T-helper 9 cell (primary cell): ENCODE measurements around the gene GPBP1.
"Not testable (repeated sequence)": the region's sequence is repeated elsewhere in the genome, so short reads cannot be mapped to it uniquely, and the experiment has no call there.

Source experiments
- DNase-seq: peaks from one replicate; pipeline ENCODE4 v3.0.0-alpha.2; 2020

GPBP1 gene

DNA sequence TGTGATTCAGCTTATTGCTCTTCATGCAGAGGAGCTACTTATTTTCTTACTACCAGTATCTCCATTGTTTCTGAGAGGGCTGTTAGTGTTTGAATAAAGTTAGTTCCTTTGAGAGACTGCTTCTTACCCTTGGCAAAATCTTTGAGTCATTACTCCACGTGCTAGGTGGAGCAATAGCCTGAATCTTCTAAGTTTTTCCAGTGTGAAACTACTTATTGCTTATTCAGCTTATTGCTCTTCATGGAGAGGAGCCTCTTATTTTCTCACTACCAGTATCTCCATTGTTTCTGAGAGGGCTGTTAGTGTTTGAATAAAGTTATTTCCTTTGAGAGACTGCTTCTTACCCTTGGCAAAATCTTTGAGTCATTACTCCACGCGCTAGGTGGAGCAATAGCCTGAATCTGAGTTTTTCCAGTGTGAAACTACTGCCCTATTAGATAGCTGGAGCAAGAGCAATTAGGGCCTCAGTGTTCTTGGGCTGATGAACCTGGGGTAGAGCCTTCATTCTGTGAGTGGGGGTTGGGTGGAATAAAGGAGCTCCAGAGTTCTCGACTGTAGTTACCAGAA is 41.9 kb downstream of the GPBP1 start:
- DNase-seq = no peak

DNA sequence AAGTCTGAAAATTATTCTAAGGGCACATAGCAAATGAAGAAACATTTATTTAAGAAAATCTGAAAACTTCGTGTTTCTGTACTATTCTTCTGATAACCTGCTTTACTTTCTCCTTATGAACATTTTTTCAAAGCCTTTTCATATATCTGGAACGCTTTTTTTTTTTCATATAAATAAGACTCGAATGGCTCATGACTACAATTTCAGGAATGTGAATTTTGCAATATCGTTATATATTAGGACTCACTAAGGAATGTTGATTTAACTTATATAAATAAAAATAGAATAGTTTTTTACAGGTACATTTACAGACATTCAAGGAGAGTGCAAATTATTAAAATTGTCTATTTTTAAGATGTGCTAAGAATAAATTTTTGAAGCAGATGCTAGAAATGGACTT is 42.9 kb downstream of the GPBP1 start:
- no peak for DNase-seq

DNA sequence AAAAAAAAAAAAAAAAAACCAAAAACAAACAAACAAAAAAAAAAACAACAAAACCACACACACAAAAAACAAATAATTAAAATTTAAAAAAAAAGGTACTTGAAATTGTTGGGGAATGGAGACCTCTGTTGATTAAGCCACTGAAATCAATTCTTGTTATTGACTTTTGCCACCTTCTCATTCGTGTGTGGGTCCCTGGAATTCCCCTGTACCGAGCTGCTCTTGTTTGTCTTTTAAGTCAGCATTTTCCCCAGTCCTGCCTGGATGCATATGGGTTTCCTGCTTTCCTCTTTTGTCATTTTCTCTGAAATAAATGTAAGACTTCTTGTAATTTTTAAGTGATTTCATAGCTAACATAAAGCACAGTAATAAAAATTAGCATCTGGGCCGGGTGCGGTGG is 45.5 kb downstream of the GPBP1 start:
- DNase-seq = no peak

DNA sequence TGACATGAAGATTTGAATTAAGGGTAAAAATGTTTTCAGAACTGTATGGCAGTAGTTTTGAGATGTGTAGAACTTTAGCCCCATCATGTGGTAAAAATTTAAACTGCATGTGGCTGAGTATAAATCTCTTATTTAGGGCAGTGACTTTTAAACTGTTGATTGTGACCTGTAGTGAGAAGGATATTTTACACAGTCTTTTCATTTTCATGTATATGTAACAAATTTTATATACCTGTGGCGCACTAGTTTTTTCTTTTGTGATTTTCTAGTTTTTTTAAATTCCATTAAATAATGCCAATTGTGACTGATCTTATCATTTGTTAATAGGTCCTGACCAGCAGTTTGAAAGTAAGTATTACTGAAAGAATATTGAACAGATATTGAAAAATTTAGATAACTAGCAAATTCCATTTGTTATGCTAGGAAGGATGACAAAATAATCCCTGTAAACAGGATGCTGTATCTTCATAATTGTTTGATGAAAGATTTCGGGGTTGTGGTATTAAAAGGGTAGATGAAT is 47.2 kb downstream of the GPBP1 start:
- DNase-seq = no peak

DNA sequence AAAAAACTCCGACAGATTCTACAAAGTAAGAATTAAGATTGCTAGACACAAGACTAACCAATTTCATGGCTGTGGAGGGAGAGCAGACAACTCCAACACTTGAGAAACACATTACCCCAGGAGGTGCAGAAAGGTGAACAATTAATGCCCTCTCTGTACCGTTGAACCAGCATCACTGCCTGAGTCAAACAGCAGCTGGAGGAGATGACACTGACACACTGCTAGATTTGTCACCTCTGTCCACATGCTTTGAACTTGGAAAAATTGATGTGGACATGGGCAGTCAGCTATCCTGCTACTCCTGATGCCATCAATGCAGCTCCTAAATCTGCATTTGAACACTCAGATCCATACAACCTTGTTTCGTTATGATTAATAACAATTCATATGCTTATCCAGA is 51.7 kb downstream of the GPBP1 start:
- DNase-seq = no peak

DNA sequence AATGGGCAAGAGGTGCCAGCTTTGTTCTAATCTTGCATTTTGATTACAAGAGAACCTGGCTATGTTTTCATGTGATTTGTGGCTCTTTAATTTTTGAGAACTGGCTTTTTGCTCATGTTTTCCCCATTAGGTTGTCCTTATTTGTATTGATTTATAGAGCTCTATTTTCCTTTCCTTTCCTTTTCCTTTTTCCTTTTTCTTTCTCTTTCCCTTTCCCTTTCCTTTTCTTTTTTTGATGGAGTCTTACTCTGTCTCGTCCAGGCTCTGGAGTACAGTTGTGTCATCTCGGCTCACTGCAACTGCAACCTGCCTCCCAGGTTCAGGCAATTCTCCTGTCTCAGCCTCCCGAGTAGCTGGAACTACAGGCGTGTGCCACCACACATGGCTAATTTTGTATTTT is 55.5 kb downstream of the GPBP1 start:
- no peak for DNase-seq

DNA sequence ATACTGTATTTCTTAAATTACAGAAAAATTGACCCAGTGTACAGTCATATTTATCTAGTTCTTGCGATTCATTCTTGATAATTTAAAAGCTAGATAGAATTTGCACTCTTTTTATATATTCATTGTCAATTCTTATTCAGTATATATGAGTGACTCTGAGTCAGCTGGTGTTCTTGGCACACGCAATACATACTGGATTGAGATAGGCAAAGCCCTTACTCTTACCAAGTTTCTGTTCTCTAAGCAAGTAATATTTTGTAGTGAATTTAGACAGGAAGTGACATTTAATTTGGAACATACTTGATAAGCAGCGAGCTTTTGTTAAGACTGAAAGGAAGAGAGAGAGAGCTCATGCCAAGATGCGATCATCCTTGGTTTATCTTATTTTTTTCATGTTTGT is 57.7 kb downstream of the GPBP1 start:
- no peak for DNase-seq

DNA sequence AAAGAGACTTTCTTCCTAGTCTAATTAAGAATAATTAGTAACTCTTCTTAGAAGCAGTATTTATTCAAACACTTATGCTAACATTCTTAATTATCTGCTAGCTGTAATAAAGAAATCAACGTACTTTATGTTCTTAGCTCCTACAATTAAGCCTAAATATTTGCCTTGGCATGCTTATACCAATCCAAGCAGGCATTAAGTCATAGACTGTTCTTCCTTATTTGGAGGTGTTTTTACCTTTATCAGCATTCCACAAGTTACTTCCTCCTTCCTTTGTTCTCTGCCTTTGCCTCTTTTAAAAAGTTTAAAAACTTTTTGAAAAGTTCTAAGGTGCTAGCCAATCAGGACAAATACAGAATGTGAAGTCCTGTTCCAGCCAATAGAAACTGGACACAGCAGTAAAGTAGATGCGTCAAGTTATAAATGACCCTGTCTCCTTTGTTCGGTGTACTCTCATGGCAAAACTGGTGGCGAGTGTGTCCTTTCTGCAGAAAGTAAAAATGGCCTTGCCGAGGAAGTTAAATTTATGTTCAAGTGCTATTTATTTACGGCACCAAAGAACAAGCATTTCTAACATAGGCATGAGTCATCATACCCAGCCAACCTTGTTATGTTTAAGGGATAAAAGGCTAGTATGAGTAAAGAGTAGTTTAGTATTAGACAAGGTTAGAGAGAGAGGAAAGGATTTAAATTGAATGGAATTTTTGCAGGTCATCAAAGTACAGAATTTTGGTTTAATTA is 58.6 kb downstream of the GPBP1 start:
- DNase-seq = no peak

DNA sequence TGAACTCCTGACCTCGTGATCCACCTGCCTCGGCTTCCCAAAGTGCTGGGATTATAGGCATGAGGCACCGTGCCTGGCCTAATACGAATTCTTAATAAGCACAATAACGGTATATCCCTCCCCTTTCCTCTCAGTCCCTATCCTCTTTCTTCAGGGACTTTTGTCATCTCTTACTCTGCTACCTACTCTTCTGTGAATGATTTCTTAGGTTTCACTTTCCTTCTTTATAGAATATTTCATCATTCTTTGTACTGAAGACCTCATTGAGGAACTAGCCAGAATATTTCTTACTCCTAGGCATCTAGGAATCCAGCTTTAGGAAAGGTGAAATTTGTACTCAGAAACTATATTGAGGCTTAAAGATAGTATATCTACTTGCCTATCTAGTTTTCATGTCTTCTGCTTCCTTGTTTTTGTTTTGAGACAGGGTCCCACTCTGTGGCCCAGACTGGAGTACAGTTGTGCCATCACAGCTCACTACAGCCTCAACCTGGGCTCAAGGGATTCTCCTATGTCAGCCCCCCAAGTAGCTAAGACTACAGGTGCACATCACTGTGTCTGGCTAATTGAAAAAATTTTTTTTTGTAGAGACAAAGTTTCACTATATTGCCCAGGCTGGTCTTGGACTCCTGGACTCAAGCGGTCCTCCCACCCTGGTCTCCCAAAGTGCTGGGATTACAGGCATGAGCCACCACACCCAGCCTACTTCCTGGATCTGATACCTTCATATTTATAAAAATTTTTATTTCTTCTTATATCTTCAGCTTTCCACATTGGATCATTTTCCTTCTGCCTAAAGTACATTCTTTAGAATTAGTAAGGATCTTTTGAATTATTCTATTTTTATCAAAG is 69.7 kb downstream of the GPBP1 start:
- DNase-seq = no peak

DNA sequence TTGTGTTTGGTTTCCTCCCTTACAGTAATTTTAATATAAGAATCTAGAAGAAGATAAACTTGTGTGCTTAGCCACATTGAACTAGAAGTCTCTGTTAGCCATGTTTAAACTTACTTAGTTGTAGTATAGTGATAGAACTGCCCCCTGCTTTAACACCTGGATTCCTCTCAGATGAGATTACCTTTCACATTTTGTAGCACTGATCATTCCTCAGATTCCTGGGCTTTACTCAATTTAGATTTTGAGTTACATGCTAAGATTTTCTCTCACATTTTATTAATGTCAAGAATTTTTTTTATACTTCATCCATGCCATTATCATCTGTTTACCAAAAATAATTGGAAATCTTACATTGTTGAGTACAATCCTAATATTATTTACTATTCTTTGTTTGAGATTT is 70.5 kb downstream of the GPBP1 start:
- DNase-seq = no peak

DNA sequence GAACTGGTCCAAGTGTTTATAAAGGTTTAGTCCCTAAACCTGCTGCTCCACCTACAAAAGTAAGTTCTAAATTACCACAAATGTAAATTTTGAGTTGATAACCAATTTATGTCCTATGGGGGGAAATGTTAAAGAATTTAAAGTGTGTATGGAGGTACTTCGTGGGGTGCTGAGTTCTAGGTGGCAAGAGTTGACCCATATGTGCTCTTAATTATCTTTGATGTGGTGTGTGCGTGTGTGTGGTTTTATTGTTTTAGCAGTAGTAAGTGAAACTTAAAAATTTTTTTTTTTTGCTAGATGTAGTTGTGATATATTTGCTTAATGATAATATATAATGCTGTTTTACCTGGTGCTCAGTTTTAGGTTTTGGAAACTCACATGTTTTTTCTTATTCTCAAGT is 72.6 kb downstream of the GPBP1 start:
- DNase-seq = no peak

DNA sequence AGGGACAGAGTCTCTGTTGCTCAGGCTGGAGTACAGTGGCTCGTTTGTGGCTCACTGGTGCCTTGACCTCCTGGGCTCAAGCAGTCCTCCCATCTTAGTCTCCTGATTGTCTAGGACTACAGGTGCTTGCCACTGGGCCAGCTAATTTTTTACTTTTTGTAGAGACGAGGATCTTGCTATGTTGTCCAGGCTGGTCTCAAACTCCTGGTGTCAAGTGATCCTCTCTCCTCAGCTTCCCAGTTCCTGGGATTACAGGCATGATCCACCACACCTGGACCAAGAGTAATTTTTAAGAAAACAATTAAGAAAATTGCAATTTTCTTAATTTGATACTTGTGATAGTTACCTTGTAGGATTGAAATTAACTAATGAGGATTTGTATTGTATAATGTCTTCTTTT is 73.9 kb downstream of the GPBP1 start:
- DNase-seq = no peak

DNA sequence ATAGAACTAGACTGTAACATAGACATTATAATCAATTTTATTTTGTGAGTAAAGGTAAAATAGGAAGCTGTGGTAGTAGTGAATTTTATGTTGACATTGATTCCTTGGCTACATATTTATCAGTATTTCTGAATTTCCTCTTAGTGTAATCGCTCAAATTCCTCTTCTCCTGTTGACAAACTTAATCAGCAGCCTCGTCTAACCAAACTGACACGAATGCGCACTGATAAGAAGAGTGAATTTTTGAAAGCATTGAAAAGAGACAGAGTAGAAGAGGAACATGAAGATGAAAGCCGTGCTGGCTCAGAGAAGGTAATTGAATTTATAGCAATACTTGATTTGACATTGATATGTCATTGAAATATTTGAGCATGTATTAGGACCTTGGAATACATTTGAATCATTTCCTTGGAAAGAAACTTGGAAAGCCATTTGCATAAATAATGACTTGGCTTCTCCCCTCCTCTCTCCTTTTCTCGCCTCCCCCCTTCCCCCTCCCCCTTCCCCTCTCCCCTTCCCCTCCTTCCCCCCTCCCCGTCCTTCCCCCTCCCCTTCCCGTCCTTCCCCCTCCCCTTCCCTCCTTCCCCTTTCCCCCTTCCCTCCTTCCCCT is 75.5 kb downstream of the GPBP1 start:
- no peak for DNase-seq

DNA sequence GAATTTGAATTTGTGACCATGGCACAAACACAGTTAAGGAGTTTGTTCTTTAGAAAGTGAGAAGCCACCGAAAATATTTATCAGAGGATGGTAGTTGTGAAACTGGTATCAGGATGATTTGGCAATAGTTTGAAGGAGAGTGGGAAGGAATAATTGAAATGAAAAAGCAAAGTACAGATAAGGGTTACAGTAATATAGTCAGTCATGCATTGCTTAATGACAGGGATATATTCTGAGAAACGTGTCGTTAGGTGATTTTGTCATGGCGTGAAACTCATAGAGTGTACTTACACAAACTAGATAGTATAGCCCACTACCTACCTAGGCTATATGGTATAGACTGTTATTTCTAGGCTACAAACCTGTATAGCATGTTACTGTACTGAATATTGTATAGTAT is 84.2 kb downstream of the GPBP1 start:
- DNase-seq = no peak

DNA sequence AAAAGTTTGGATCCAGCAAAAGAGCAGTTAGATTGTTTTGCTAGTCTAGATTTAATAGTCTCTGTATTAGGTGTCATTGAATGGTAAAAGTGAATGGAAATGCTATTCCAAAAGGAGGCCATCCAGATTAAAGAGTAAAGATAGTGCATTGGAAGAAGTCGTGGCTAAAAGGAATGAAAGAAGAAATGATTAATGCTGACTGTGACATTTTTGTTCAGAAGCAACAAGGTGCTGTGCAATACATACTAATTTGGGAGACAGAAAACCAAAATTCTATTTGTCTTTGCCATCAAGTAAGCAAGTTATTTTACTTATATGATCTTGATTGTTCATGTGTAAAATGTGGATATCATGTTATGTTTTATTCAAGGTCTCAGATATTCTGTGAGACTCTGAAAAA is 85.1 kb downstream of the GPBP1 start:
- no peak for DNase-seq

DNA sequence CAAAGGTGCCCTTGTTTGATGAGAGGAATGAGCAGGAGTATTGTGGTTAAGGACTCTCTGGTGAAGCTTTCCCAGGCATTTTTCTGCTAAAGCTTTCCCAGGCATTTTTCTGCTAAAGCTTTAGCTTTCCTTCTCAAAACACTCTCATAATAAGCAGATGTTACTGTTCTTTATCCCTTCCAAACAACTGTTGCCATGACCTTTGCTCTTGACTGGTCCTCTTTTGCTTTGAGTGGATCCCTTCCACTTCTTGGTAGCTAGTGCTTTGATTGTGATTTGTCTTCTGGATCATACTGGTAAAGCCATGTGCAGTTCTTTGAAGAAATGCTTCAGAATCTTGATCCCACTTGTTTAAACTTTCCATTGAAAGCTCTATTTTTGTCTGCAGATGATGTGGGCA is 85.8 kb downstream of the GPBP1 start:
- DNase-seq = no peak

DNA sequence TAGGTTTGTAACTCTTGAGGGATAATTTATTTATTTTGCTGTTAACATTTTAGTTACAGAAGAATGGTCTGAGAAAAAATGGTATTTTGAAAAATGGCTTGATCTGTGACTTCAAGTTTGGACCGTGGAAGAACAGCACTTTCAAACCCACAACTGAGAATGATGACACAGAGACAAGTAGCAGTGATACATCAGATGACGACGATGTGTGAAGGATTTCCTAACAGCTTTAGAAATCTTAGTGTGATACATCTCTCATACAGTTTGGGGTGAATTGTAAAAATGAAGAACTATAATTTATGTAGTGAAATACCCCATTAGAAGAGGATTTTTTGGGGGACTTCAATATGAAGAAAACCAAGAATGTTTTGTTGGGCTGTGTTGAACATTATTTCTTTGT is 88.7 kb downstream of the GPBP1 start:
- DNase-seq = no peak

DNA sequence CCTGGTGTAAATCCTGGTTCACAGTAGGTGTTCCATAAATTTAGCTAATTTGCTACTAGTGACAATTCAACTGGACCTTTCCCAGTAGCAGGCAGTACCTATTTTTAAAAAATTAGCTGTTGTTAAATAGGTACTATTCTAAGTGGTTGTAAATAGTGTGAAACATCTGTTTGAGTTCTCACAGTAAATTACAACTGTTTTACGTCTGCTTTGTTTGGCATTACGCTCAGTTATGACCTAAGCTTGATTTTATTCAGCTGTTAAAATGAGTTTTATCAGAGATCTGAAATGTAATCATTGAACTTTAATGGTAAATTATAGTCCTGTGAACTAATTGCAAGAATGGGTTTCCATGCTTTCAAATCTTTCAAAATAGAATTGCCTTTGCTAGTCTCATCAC is 93.9 kb downstream of the GPBP1 start:
- no peak for DNase-seq

DNA sequence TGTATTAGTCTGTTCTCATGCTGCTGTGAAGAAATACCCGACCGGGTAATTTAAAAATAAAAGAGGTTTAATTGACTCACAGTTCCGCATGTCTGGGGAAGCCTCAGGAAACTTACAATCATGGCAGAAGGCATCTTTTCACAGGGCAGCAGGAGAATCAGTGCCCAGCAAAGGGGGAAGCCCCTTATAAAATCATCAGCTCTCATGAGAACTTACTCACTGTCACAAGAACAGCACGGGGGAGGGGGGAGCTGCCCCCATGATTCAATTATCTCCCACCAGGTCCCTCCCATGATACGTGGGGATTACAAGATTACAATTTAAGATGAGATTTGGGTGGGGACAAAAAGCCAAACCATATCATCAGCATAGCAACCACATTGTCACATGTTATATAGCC is 102.5 kb downstream of the GPBP1 start:
- DNase-seq = no peak

DNA sequence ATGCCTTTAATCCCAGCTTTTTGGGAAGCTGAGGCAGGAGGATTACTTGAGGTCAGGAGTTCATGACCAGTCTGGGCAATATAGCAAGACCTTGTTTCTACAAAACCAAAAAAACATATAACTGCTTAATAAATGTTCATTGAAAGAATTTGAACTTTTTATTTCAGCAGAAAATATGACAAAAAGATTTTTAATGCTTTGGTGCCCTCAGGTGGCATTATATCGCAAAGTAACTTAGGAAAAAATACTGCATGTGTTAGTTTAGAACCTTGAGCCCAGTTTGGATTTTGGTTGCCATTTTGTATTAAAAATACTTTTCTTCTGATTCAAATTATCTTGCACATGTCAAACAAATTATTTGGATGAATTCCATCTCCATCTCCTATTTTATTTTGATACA is 103.2 kb downstream of the GPBP1 start:
- DNase-seq = no peak

DNA sequence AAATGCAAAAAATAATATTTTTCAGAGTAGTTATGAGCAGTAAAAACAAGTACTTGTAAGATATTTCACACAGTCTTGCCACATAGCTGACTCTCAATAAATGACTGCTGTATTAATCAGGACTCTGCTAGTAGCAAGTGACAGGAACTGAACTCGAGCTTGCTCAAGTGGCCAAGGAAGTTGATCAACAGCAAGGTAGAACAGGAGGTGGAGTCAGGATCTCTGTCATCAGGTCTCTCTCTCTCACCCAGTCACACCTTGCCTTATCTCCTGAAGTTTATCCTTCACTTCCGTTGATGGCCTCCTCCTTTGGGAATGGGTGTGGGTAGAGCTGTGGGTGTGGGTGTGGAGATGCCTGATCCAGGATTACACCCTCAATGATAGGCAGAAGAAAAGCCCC is 107.0 kb downstream of the GPBP1 start:
- DNase-seq = no peak

DNA sequence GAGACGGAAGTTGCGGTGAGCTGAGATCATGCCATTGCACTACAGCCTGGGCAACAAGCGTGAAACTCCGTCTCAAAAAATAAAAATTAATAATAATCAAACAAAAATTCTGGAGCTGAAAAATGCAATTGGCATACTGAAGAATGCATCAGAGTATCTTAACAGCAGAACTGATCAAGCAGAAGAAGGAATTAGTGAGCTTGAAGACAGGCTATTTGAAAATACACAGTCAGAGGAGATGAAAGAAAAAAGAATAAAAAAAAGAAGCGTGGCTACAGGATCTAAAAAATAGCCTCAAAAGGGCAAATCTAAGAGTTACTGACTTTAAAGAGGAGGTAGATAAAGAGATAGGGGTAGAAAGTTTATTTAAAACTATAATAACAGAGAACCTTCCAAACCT is 111.2 kb downstream of the GPBP1 start:
- DNase-seq = not testable (repeated sequence)

DNA sequence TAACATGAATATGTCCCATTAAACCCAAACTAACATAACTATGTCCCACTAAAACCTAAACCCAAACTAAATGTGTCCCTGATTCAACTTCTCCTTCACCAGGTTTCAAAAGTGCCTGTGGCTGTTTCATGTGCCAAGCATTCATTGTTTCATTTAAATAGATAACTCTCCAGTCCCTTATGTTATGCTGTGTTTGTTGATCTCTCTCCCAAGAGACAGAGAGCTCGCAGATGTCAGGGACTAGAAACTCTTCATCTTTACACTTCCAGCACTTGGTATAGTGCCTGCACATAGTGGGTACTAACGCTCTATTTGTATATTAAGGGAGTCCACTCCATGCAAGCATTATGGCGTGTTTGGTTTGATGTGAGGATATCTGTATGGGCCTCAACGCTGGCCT is 118.0 kb downstream of the GPBP1 start:
- no peak for DNase-seq

DNA sequence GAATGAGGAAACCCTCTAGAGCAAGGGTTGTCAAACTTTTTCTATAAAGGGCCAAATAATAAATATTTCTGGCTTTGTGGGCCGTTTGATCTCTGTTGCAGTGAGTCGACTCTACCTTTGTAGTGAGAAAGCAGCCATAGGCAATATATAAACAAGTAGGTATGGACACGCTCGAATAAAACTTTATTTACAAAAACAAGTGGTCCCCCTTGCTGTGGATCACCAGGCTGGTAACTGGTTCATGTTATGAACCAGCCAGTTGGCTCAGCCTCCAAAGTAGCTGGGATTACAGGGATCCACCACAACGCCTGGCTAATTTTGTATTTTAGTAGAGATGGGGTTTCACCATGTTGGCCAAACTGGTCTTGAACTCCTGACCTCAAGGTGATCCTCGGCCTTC is 118.5 kb downstream of the GPBP1 start:
- DNase-seq = no peak
